HepG2 (cell line): ENCODE results near the gene GNA12. TPM values are rescaled to one million over a fixed set of nuclear protein-coding genes. Genes with fewer than 3 reads are reported as not detected.

Source experiments
- CCAR2 ChIP-seq: fragments of 200-400 bp; formaldehyde crosslinking; optimal IDR thresholded peaks from 2 replicates; pipeline ENCODE3; 2018; ENCODE audit warnings: low read depth, mild to moderate bottlenecking, low read length, moderate library complexity
- EED ChIP-seq: sonication (generic); formaldehyde crosslinking; IDR thresholded peaks from 2 replicates; pipeline ENCODE4 v1.5.0; 2020; ENCODE audit warnings: mild to moderate bottlenecking, missing genetic modification reagents
- FLYWCH1 ChIP-seq: sonication (generic); formaldehyde crosslinking; IDR thresholded peaks from 2 replicates; pipeline ENCODE4 v1.8.1; 2023; ENCODE audit warnings: mild to moderate bottlenecking, missing genetic modification reagents
- FOXJ3 ChIP-seq: sonication (generic); formaldehyde crosslinking; IDR thresholded peaks from 2 replicates; pipeline ENCODE4 v1.4.0; 2020; ENCODE audit warnings: missing genetic modification reagents, mild to moderate bottlenecking, borderline replicate concordance
- GABPA ChIP-seq, 2 experiments: IDR thresholded peaks; 2 replicates each; pipeline ENCODE4 v1.6.1; 2011 to 2016; ENCODE audit warnings: low read depth in 2 of 2, low read length in 1 of 2, missing biosample characterization in 1 of 2, missing genetic modification characterization in 1 of 2
- KAT2B ChIP-seq: fragments of 150-350 bp; IDR thresholded peaks from 2 replicates; pipeline ENCODE4 v1.6.1; 2014; ENCODE audit warnings: low read depth, low read length, borderline replicate concordance
- KDM2A ChIP-seq: sonication (generic); formaldehyde crosslinking; IDR thresholded peaks from 2 replicates; pipeline ENCODE4 v1.4.0; 2020; ENCODE audit warnings: low read depth, missing genetic modification reagents, borderline replicate concordance
- MBNL3 ChIP-seq: fragments of 250-450 bp; sonication (Bioruptor Pico); conservative IDR thresholded peaks from 2 replicates; pipeline ENCODE4 v1.8.0; 2022; ENCODE audit warnings: mild to moderate bottlenecking, inconsistent platforms
- POLR2AphosphoS5 ChIP-seq: IDR thresholded peaks from 2 replicates; pipeline ENCODE4 v1.6.1; 2012; ENCODE audit warnings: low read depth, low read length
- RAD51 ChIP-seq: fragments of 450-650 bp; IDR thresholded peaks from 2 replicates; pipeline ENCODE4 v1.6.1; 2016; ENCODE audit warnings: borderline replicate concordance
- RARA ChIP-seq: IDR thresholded peaks from 2 replicates; pipeline ENCODE4 v1.6.1; 2016; ENCODE audit warnings: missing genetic modification reagents, missing compliant biosample characterization
- RARG ChIP-seq: sonication (generic); formaldehyde crosslinking; IDR thresholded peaks from 2 replicates; pipeline ENCODE4 v1.4.0; 2020; ENCODE audit warnings: low read depth, mild to moderate bottlenecking, missing genetic modification reagents
- TCF7L2 ChIP-seq: IDR thresholded peaks from 2 replicates; pipeline ENCODE4 v1.6.1; 2011; ENCODE audit warnings: mild to moderate bottlenecking, low read depth, low read length, moderate library complexity
- ZFP37 ChIP-seq: sonication (generic); formaldehyde crosslinking; IDR thresholded peaks from 2 replicates; pipeline ENCODE4 v1.4.0; 2020; ENCODE audit warnings: missing genetic modification reagents, borderline replicate concordance
- ZFP82 ChIP-seq: sonication (generic); formaldehyde crosslinking; IDR thresholded peaks from 2 replicates; pipeline ENCODE4 v1.5.1; 2020; ENCODE audit warnings: mild to moderate bottlenecking, missing genetic modification reagents, borderline replicate concordance
- ZKSCAN1 ChIP-seq: fragments of 150-350 bp; IDR thresholded peaks from 2 replicates; pipeline ENCODE4 v1.6.1; 2014; ENCODE audit warnings: low read length
- ZMYM2 ChIP-seq: sonication (generic); formaldehyde crosslinking; IDR thresholded peaks from 2 replicates; pipeline ENCODE4 v1.8.0; 2022; ENCODE audit warnings: mild to moderate bottlenecking, missing genetic modification reagents
- ZNF10 ChIP-seq: sonication (generic); formaldehyde crosslinking; IDR thresholded peaks from 2 replicates; pipeline ENCODE4 v1.4.0; 2020; ENCODE audit warnings: mild to moderate bottlenecking, low read depth, missing genetic modification reagents, borderline replicate concordance
- ZNF3 ChIP-seq: IDR thresholded peaks from 2 replicates; pipeline ENCODE4 v1.7.0; 2017; ENCODE audit warnings: inconsistent platforms
- ZNF556 ChIP-seq: sonication (generic); formaldehyde crosslinking; IDR thresholded peaks from 2 replicates; pipeline ENCODE4 v1.4.0; 2020; ENCODE audit warnings: mild to moderate bottlenecking, missing genetic modification reagents, borderline replicate concordance
- ZSCAN20 ChIP-seq: sonication (generic); formaldehyde crosslinking; IDR thresholded peaks from 2 replicates; pipeline ENCODE4 v1.4.0; 2020; ENCODE audit warnings: missing genetic modification reagents, mild to moderate bottlenecking, borderline replicate concordance
- polyA plus RNA-seq, 8 experiments: library from polyadenylated mRNA; depleted of rRNA in 3 of 8; stranded (reverse) in 7 of 8; unstranded in 1 of 8; fragments of >200 nt; fragmentation: Illumina TruSeq in 4 of 8; extraction: Trizol in 4 of 8; gene quantifications; 2 replicates each; pipeline versions ENCODE4 v1.2.1 to v1.2.3, GENCODE V29; 2011 to 2016; ENCODE audit warnings: low read depth in 4 of 8, missing spikeins in 1 of 8, mixed read lengths in 1 of 8; ENCODE audit not compliant: insufficient read depth in 1 of 8
- total RNA-seq, 5 experiments: library from RNA; depleted of rRNA; stranded (reverse); fragments of >200 nt; fragmentation: Illumina TruSeq; extraction: Trizol; gene quantifications; 2 replicates each; pipeline ENCODE4 v1.2.3, GENCODE V29; 2016; ENCODE audit warnings: low read depth in 1 of 5
- TF ChIP-seq, protein P1 (sequence below): sonication (generic); formaldehyde crosslinking; IDR thresholded peaks from 2 replicates; pipeline ENCODE4 v1.5.1; 2020; ENCODE audit warnings: missing genetic modification reagents, mild to moderate bottlenecking, borderline replicate concordance
- TF ChIP-seq, protein P2 (sequence below): sonication (generic); formaldehyde crosslinking; IDR thresholded peaks from 2 replicates; pipeline ENCODE4; 2020; ENCODE audit warnings: missing genetic modification reagents, mild to moderate bottlenecking, borderline replicate concordance
- TF ChIP-seq, protein P3 (sequence below), 2 experiments: IDR thresholded peaks; 2 replicates each; pipeline ENCODE4 v1.6.1; 2011 to 2012; ENCODE audit warnings: low read length in 2 of 2, borderline replicate concordance in 1 of 2, low read depth in 1 of 2, mild to moderate bottlenecking in 1 of 2, moderate library complexity in 1 of 2

The GNA12 gene
- total and polyA plus RNA-seq, 2 of the 13 experiments (the other 11 are each of a cell fraction or from before 2014, with no cell fraction given): 16.2 to 50.9 TPM

DNA sequence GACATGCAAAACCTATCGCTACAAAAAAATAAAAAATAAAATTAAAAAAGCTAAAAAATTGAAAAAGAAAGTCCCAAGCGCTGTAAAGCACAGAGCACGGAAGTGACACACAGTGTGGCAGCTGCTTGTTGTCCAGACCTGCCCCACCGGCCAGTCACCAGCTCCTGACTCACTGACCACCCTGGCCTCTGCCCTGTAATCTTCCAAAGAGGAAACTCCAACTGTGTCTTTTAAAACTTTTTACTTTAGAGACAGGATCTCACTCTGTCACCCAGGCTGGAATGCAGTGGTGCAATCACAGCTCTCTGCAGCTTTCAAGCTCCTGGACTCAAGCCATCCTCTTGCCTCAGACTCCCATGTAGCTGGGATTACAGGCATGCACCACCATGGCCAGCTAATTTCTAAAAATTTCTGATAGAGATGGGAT lies 23.6 kb downstream of the GNA12 start (continued):
- TF ChIP-seq, protein P1, sequence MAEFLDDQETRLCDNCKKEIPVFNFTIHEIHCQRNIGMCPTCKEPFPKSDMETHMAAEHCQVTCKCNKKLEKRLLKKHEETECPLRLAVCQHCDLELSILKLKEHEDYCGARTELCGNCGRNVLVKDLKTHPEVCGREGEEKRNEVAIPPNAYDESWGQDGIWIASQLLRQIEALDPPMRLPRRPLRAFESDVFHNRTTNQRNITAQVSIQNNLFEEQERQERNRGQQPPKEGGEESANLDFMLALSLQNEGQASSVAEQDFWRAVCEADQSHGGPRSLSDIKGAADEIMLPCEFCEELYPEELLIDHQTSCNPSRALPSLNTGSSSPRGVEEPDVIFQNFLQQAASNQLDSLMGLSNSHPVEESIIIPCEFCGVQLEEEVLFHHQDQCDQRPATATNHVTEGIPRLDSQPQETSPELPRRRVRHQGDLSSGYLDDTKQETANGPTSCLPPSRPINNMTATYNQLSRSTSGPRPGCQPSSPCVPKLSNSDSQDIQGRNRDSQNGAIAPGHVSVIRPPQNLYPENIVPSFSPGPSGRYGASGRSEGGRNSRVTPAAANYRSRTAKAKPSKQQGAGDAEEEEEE (CRISPR knock-in tag): no peak
- TF ChIP-seq RARG (CRISPR knock-in tag) (no peak), FOXJ3 (CRISPR knock-in tag) (no peak), CCAR2 (no peak), ZNF10 (CRISPR knock-in tag) (no peak), POLR2AphosphoS5 (no peak), EED (CRISPR knock-in tag) (no peak), ZMYM2 (CRISPR knock-in tag) (peak; percentile 53; the same call in 1 of the 2 replicates), ZFP82 (CRISPR knock-in tag) (no peak), TCF7L2 (no peak), ZNF556 (CRISPR knock-in tag) (no peak), FLYWCH1 (CRISPR knock-in tag) (no peak), ZNF3 (no peak), ZFP37 (no peak), GABPA (IDR thresholded peaks at IDR 0.05; ENCODE audit: low read depth, low read length) (no peak), GABPA (CRISPR knock-in tag; IDR thresholded peaks at IDR 0.05; ENCODE audit: low read depth) (0 out of 2 replicates have a peak, but pooled peaks have one; percentile 18), RAD51 (no peak), ZKSCAN1 (peak; percentile 98), RARA (peak; percentile 46), ZSCAN20 (no peak), MBNL3 (CRISPR knock-in tag) (no peak), KAT2B (no peak), KDM2A (no peak)
- TF ChIP-seq, protein P2, sequence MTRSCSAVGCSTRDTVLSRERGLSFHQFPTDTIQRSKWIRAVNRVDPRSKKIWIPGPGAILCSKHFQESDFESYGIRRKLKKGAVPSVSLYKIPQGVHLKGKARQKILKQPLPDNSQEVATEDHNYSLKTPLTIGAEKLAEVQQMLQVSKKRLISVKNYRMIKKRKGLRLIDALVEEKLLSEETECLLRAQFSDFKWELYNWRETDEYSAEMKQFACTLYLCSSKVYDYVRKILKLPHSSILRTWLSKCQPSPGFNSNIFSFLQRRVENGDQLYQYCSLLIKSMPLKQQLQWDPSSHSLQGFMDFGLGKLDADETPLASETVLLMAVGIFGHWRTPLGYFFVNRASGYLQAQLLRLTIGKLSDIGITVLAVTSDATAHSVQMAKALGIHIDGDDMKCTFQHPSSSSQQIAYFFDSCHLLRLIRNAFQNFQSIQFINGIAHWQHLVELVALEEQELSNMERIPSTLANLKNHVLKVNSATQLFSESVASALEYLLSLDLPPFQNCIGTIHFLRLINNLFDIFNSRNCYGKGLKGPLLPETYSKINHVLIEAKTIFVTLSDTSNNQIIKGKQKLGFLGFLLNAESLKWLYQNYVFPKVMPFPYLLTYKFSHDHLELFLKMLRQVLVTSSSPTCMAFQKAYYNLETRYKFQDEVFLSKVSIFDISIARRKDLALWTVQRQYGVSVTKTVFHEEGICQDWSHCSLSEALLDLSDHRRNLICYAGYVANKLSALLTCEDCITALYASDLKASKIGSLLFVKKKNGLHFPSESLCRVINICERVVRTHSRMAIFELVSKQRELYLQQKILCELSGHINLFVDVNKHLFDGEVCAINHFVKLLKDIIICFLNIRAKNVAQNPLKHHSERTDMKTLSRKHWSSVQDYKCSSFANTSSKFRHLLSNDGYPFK (CRISPR knock-in tag): no peak
- TF ChIP-seq, protein P3, sequence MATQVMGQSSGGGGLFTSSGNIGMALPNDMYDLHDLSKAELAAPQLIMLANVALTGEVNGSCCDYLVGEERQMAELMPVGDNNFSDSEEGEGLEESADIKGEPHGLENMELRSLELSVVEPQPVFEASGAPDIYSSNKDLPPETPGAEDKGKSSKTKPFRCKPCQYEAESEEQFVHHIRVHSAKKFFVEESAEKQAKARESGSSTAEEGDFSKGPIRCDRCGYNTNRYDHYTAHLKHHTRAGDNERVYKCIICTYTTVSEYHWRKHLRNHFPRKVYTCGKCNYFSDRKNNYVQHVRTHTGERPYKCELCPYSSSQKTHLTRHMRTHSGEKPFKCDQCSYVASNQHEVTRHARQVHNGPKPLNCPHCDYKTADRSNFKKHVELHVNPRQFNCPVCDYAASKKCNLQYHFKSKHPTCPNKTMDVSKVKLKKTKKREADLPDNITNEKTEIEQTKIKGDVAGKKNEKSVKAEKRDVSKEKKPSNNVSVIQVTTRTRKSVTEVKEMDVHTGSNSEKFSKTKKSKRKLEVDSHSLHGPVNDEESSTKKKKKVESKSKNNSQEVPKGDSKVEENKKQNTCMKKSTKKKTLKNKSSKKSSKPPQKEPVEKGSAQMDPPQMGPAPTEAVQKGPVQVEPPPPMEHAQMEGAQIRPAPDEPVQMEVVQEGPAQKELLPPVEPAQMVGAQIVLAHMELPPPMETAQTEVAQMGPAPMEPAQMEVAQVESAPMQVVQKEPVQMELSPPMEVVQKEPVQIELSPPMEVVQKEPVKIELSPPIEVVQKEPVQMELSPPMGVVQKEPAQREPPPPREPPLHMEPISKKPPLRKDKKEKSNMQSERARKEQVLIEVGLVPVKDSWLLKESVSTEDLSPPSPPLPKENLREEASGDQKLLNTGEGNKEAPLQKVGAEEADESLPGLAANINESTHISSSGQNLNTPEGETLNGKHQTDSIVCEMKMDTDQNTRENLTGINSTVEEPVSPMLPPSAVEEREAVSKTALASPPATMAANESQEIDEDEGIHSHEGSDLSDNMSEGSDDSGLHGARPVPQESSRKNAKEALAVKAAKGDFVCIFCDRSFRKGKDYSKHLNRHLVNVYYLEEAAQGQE (IDR thresholded peaks at IDR 0.05; ENCODE audit: borderline replicate concordance in 1 of 2, low read depth in 1 of 2, low read length in 2 of 2): no peak
